ENCODE data around the gene RPS6KB1. TPM values are rescaled to one million over a fixed set of nuclear protein-coding genes. Genes with fewer than 3 reads are reported as not detected.

RPS6KB1 gene
- total RNA-seq: 17.2 and 22.4 TPM in 2 replicates
- polyA plus RNA-seq: 21.9 and 27.9 TPM in 2 replicates

- H3K27me3 ChIP-seq: no peaks in the 10 kb centered on the region
- peak within 1 kb of the TSS; percentile 64 for H2AFZ ChIP-seq
- H3K9me2 ChIP-seq (replicated peaks; ENCODE audit: insufficient read depth): no peaks in the 10 kb centered on the region
- peak within 1 kb of the TSS; percentile 77 for H3K27ac ChIP-seq
- no peaks in the 10 kb centered on the region for H3K9me3 ChIP-seq (ENCODE audit: low read depth)
- H3K36me3 ChIP-seq (replicated peaks; ENCODE audit: insufficient read depth, low read depth): no peaks in the 10 kb centered on the region
- no peak for TF ChIP-seq EZH2phosphoT487 (IDR thresholded peaks at IDR 0.05; ENCODE audit: low read depth, severe bottlenecking, unreplicated experiment)
- TF ChIP-seq CTCF (IDR thresholded peaks at IDR 0.05; ENCODE audit: poor library complexity): no peak
- no peak for TF ChIP-seq EZH2 (IDR thresholded peaks at IDR 0.05; ENCODE audit: borderline replicate concordance)
- H3K4me3 ChIP-seq: peak within 1 kb of the TSS; percentile 27
- peaks cover 15% of the 10 kb centered on the region for H3K4me1 ChIP-seq (ENCODE audit: insufficient read depth)
- H3K4me2 ChIP-seq: peak within 1 kb of the TSS; percentile 95
- 2% methylated on average over 42 of the region's 61 CpGs for WGBS (ENCODE audit: low lambda C conversion rate, missing lambda C conversion rate)
- DNase-seq (ENCODE audit: low spot score): peak; percentile 99
- H4K20me1 ChIP-seq (ENCODE audit: insufficient read depth, poor library complexity, severe bottlenecking): peaks cover 15% of the 10 kb centered on the region
- peaks cover 70% of the 10 kb centered on the region for H3K79me2 ChIP-seq
These were observed at the start of gene RPS6KB1, which contains the start of gene TUBD1 for GRCh38 chr17:59892924-59893675. TSS of gene RPS6KB1 (plus strand) at chr17:59893121. CDS start at chr17:59893185, 64 bp downstream. TSS of gene TUBD1 (minus strand) at chr17:59892943. CDS start at chr17:59891002, 1,941 bp downstream.

GRCh38 chr17:59844884-59845594, 47.9 kb upstream of the RPS6KB1 start:
- Histone ChIP-seq H3K9me2 (replicated peaks; ENCODE audit: insufficient read depth) (no peaks in the 10 kb centered on the region), H3K4me3 (no peak overlapping the region), H2AFZ (no peak overlapping the region), H3K9me3 (ENCODE audit: low read depth) (no peaks in the 10 kb centered on the region), H3K36me3 (replicated peaks; ENCODE audit: insufficient read depth, low read depth) (peaks cover 2% of the 10 kb centered on the region), H3K27me3 (no peaks in the 10 kb centered on the region), H4K20me1 (ENCODE audit: insufficient read depth, poor library complexity, severe bottlenecking) (peaks cover 4% of the 10 kb centered on the region), H3K27ac (peak overlapping the region; percentile 99), H3K4me2 (peak overlapping the region; percentile 6), H3K79me2 (peaks cover 16% of the 10 kb centered on the region), H3K4me1 (ENCODE audit: insufficient read depth) (peaks cover 40% of the 10 kb centered on the region)
- no peak for TF ChIP-seq CTCF (IDR thresholded peaks at IDR 0.05; ENCODE audit: poor library complexity)
- DNase-seq (ENCODE audit: low spot score): peak; percentile 13
- WGBS (ENCODE audit: low lambda C conversion rate, missing lambda C conversion rate): 71% methylated on average over 3 of the region's 3 CpGs

DNA sequence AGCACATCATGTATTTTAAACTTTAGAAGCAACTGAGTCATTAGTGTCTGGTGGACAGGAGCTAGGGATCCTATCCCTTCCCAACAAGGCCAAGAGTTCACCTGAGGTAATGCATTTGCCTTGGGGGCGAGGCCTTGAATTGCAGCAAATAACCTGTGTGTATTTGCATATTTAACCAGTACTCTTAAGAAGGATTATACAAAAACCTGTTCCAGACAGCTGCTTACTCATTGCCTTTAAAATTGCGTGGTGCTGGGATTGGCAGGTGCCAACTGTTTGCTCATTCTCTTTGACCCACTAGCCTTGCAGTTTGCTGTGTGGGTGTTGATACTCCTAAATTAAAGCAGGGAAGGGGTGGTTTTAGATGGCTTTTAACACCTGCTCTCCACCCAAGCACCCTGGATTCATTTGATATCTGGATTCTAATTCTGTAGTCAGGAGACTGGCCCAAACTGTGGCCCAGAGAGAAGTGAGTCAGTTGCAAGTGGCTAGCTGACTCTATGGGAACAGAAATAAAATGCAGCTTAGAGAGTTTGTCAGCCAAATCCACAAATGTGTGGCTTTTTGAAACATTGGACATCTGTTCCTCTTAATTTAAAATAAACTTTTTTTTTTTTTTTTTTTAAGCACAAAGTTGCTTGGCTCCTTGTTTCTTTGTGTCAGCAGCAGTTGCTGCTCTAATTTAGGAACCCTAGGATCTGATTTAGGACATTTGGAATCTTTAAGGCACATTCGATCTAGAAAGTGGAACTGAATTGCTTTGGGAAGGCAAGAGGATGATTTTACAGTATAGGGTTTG, 47.1 kb upstream of the RPS6KB1 start:
- Histone ChIP-seq H3K9me2 (replicated peaks; ENCODE audit: insufficient read depth) (no peaks in the 10 kb centered on the region), H3K4me2 (peak overlapping the region; percentile 48), H2AFZ (no peak overlapping the region), H3K36me3 (replicated peaks; ENCODE audit: insufficient read depth, low read depth) (no peaks in the 10 kb centered on the region), H3K4me1 (ENCODE audit: insufficient read depth) (peaks cover 40% of the 10 kb centered on the region), H3K27me3 (no peaks in the 10 kb centered on the region), H3K9me3 (ENCODE audit: low read depth) (no peaks in the 10 kb centered on the region), H3K79me2 (peaks cover 8% of the 10 kb centered on the region), H4K20me1 (ENCODE audit: insufficient read depth, poor library complexity, severe bottlenecking) (no peaks in the 10 kb centered on the region), H3K4me3 (no peak overlapping the region), H3K27ac (peak overlapping the region; percentile 99)
- peak; percentile 72 for DNase-seq (ENCODE audit: low spot score)
- WGBS (ENCODE audit: low lambda C conversion rate, missing lambda C conversion rate): 46% methylated on average over 3 of the region's 3 CpGs
- TF ChIP-seq CTCF (IDR thresholded peaks at IDR 0.05; ENCODE audit: poor library complexity): no peak
- no peak for TF ChIP-seq EZH2 (IDR thresholded peaks at IDR 0.05; ENCODE audit: borderline replicate concordance)
